NCI-H345 treated with DMSO at 0.1 percent for 48 hours (cell line): ENCODE results near the gene FHOD3.
"Not testable (repeated sequence)": the region's sequence is repeated elsewhere in the genome, so short reads cannot be mapped to it uniquely, and the experiment has no call there.

Experiments
- DNase-seq: peaks from one replicate; lab custom pipeline; 2025; ENCODE audit not compliant: unreplicated experiment; lab: John Stamatoyannopoulos, UW

The FHOD3 gene

DNA sequence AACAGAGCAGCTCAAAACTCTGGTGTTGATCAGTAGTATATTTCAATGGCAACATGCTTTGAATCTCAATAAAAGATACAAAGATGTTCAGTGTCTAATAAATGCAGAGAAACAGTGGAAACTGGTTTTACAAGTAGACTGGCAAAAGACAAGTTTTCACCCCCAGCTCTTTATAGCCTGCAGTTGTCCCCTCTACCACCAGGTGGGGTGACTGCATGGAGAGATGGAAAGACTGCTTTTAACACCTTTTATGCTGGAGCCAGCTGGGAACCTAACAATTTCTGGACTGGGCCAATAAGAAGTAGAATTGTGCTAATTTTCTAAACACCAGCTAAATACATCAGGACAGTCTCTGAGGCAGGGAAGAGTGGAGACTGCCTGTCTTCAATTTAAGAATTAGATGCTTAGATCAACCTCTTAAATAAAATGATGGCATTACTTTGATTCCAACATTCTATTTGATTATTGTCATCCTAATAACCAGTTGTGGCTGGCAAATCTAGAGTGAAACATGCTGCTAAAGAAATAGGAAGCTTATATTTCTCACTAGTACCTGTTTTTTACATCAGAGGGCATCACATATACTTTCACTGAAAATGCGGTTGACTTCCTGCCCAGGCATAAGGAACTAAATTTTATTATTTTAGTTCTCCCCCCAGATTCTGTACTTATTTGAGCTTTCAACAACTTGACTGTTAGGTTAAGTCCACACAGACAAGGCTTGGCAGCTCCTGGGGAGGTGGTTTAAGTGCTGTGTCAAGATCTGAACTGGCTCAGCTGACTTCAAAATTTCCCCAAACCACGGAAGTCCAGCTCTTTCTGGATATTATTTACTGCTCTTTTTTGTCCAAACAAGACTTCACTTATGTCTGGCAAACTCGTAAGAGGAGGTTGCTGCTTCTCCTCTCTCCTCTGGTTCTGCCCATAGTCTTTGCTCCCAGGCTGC is 390.8 kb downstream of the FHOD3 start:
- DNase-seq, result peak; percentile 11

- no peak for DNase-seq
These were observed 394.9 kb downstream of the FHOD3 start for GRCh38 chr18:36692371-36692770.

DNA sequence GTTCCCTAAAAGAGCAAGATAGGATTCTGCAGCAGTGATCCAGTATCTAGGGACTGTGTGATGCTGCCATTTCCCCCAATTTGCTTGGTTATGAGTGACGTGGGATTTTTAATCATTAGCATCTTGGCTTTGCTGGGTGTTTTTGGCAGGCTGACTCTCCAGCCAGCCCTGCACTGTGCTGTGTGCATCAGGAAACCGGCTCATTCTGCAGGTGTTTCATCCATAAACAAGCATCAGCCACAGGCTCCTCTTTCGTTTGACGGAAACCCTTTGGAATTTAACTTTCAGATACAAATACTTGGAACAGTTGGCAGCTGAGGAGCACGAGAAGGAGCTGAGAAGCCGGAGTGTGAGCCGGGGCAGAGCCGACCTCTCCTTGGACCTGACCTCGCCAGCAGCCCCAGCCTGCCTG is 395.4 kb downstream of the FHOD3 start:
- DNase-seq, result no peak

DNA sequence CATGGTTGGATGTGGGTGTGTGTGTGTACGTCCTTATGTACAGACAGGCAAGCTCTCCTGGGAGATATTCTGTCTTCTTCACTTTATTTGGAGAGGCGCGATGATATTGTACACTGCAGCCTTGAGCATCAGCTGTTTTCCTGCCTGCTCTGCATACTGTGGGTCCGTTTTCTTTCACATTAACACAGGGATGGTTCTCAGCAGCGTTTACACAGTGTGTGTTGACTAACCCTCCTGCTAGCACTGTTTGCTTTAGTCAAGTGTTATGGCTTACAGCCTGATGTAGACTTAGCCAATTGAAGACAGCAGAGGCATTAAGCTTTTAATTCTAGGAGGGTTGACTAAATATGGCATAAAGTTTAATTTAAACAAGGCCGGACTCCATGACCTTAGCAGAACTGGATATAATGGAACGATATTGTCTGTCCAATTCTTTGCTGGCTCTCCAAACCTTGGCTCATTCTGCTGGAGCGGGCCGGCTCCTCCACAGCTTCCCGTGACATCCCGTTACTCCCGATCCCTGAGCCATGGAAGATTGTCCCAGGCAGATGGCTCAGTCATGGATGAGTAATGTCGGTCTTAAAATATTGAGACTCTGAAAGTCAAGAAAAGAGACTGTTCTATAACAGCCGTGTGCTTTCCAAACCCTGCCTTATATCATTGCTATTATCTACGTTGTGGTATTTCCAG is 396.6 kb downstream of the FHOD3 start:
- DNase-seq, result peak; percentile 92

GRCh38 chr18:36695806-36696205 is 398.3 kb downstream of the FHOD3 start:
- DNase-seq, result no peak

DNA sequence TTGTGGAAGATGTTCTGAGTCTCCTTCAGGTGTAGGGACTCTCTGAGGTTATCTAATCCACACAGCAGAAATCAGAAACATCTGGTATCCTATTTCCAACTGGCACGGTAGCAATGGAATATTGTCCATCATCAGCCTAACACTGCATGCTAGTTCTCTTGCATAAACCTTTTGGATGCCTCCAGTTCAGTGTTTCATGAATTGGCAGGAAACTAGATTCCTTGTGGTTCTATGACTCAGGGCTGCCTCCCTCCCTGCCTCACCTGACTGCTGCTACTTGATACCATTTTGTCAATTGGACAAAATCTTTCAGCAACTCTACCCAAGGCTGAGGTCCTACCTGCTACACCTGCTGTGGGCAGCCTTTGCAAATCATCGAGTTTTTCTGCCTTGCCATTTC is 400.4 kb downstream of the FHOD3 start:
- DNase-seq, result no peak

- DNase-seq, result no peak
These were observed 403.4 kb downstream of the FHOD3 start for GRCh38 chr18:36700955-36701354.

DNA sequence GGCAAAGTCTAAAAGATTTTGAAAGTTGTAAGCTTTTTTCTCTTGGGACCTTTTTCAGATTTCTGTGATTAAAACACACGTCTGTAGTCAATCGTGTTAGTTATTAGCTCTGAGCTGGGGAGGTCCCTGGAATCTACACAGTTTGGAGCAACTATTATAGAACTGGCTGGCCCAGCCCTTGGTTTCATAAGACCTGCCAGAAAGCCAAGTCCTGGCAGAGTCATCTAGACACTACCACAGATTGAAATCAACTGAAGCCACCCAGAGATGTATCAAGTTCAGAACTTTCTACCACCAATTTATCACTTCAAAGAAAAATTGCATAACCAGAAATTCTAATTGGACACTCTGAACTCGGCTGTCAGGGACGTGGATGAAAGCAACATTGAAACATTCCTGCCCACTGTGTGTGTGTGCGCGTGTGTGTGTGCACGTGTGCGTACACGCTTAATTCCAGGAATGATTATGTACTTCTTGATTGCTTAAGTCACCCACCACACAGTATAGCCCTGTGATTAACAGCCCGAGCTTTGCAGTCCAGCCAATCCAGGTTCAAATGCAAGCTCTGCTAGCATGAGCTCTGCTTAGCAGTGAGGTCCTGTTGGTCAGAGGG is 405.0 kb downstream of the FHOD3 start:
- DNase-seq, result no peak

GRCh38 chr18:36704156-36704555 is 406.6 kb downstream of the FHOD3 start:
- no peak for DNase-seq

- no peak for DNase-seq
These were observed 408.8 kb downstream of the FHOD3 start for GRCh38 chr18:36706134-36706881.

DNA sequence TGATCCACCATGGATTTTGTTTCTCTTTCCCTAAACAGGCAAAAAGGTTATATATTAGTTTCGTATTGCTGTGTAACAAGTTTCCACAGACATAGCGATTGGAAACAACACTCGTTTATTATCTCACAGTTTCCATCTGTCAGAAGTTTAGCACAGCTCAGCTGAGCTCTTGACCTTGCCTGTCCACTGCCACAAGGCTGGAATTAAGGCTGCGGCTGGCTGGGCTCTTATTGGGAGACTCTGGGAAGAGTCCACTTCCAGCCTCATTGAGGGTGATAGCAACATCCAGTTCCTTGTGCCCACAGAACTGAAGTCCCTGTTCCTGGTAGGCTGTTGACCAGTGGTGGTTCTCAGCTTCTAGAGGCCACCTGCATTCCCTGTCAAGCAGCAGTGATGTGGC is 410.9 kb downstream of the FHOD3 start:
- no peak for DNase-seq

DNA sequence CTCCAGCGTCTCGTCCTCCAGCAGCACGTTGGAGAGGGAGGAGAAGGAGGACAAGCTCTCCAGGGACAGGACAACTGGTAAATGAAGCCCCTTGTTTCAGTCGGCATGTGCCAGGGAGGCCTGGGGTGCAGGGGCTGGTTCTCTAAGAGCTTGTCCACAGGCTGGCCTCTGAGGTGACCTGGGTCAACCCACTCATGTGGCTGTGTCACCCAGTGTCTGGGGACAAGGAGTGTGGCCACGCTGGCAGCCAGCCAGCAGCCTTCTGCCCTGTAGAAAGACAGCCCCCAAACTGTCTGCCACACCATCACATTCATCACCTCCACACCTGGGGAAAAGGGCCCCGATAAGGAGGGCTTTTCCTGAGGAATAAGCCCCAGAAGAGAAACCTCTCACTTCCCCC is 411.8 kb downstream of the FHOD3 start:
- DNase-seq, result no peak

- DNase-seq, result no peak
These were observed 413.7 kb downstream of the FHOD3 start for GRCh38 chr18:36711014-36711725.

DNA sequence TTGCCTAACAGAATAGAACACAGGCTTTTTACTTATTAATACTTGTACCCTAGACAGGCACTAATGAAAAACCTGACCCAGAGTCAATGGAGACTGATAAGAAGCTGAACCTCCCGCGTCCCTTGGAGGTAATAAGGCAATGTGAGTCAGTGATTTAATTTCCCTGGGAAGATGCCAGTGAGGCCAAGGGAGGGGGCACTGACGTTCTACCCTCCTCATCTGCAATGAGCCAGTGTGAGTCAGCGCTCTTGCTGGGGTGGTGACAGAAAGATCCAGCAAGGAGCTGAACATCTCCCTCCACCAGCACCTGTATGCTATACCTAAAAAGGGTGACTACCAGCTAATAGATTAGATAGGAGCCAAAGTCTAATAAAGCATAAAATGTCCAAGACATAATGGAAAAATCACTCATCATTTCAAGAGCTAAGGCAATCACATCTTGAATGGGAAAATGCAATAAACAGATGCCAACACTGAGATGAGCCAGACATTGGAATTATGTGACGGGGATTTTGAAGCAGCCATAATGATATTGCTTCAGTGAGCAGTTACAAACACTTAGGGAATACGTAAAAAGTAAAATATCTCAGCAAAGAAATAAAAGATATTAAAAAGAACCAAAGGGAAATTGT is 414.4 kb downstream of the FHOD3 start:
- DNase-seq, result no peak

GRCh38 chr18:36714476-36714875 is 417.0 kb downstream of the FHOD3 start:
- DNase-seq, result no peak

DNA sequence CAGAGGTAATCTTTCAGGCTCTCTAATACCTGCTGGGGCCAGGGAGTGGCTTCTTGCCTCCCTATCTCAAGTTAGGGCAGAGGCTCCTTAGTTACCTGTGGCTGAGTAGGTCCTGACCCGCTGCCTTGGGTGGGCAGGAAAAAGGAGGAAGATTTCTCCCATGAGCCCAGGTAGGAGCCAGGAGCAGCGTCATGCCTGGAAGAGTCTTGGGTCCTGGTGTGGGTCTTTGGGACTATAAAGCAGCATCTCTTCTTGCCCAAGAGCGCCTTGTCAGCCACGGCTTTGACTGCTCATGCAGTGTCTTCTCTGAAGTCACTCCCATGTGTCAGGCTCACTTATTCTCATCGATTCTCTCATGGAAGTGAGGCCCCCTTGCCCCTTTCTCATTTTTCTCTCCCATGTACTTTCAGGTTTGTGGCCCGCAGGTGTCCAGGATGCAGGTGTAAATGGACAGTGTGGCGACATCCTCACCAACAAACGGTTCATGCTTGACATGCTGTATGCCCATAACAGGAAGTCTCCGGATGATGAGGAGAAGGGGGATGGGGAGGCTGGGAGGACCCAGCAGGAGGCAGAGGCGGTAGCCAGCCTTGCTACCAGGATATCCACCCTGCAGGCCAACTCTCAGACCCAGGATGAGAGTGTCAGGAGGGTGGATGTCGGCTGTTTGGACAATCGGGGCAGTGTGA is 420.1 kb downstream of the FHOD3 start:
- no peak for DNase-seq

DNA sequence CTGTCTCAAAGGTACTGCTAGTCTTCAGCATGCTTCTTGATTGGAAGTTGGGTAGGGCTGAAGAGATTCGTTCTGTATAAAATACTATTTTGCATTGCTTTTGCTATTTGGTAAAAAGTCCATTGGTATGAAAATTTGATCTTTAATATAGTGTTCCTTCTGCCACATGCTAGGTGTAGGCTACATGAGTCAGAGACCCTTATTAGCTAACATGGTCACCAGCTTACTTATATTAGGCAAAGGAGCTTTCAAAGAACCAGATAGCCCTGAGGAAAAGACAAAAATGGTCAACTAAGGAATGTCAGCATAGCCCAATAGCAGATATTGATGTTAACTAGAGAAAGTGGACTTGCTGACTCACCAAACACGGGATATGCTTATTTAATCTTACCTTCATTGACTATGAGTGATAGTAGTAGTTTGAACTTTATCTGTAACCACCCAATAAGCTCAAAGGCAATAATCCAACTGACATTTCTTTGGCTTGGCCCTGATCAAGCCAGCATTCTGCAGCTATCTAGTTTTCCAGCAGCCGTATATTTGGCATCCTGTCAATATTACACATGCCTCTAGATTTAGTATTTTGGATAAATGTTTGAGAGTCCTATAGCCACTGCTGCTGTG is 421.3 kb downstream of the FHOD3 start:
- DNase-seq, result no peak

DNA sequence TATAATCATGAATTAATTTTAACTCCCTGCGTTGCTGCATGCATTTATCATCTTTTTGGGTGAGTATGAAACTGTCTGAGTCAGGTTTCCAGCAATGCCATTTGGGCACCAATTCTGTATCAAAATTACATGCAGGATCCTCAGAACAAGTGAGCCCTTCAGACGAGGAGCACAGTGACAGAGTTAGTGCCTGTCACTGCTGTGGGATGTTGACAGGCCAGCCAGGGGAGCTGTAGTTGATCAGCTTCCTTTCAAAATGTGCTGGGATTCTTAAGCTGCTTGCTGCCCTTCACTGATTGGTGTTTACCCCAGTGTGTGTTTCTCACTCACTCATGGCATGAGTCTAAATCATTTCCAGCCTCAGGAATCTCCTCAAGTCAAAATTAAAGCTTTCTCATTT is 422.1 kb downstream of the FHOD3 start:
- DNase-seq, result no peak

DNA sequence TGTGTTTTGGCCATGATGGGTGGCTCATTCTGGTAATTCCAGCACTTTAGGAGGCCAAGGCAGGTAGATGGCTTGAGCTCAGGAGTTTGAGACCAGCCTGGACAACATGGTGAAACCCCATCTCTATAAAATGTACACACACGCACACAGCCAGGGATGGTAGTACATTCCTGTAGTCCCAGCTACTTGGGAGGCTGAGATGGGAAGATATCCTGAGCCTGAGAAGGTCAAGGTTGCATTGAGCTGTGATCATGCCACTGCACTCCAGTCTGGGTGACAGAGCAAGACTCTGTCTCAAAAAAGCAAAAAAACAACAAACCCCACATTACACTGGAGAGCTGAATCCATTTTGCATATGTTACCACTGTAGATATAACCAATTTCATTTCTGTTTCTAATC is 423.8 kb downstream of the FHOD3 start:
- DNase-seq, result not testable (repeated sequence)
